ENCODE results near the gene PITHD1.
"Not testable (repeated sequence)": the region's sequence is repeated elsewhere in the genome, so short reads cannot be mapped to it uniquely, and the experiment has no call there.

The PITHD1 gene

DNA sequence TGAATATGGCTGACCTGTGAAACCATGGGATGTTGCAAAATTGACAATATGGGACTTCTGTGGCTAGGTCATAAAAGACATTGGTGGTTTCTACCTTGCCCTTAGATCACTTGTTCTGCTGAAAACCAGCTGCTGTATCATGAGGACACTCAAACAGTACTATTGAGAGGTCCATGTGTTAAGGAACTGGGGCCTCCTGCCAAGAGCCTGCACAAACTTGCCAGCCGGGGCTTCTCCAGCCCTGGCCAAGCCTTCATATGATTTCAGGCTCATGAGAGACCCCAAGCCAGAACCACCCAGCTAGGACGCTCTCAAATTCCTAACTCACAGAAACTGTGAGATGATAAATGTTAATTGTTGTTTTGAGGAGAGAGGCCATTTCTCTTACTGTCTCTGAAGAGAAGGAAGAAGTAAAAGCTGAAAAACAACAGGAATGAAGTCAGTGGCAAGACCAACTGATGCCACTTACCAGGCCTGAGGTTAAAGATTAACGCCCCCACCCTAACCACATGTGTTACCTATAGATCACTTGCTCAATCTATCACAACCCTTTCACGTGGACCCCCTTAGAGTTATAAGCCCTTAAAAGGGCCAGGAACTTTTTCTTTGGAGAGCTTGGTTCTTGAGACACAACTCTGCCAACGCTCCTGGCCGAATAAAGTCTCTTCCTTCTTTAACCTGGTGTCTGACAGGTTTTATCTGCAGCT, 3.9 kb upstream of the PITHD1 start:
- no peak for DNase-seq

DNA sequence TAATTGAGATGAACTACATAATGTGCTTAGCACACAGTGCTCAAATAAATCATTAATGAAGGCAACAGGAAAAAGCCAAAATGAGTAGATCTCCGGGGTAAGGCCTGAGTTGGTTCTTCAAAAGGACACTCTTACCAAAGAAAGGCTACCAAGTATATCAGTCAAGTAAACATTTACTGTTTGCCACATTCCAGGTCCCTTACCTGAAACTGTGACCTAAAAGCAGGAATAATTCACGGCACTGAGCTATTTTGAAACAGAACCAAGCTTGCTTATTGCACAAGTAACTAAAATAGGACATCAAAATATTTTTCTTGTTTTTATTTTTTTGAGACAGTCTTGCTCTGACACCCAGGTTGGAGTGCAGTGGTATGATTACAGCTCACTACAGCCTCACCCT, 2.0 kb upstream of the PITHD1 start:
- DNase-seq = no peak

DNA sequence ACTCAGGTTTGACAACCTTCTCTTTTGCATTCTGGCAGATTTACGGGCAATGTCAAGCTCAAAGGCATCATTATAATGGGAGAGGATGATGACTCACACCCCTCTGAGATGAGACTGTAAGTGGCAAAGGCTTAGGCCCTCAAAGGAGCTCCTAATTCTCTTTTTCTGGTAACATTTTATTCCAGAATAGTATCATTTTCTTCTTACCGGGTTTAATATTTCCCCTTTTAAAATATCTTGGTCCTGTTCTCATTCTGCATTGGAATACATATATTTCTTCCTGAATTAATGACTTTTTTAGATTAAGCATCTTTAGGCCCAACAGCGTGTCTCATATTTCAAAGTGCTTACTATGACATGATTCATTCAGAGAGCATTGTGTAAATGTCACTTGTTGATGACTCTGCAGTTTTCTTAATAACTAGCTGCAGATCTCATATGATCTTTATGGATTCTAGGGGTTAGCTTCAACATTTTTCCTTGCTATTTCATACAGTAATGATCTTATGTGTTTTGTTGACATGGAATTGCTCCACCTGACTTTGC, 1.7 kb downstream of the PITHD1 start:
- DNase-seq = peak; percentile 63

DNA sequence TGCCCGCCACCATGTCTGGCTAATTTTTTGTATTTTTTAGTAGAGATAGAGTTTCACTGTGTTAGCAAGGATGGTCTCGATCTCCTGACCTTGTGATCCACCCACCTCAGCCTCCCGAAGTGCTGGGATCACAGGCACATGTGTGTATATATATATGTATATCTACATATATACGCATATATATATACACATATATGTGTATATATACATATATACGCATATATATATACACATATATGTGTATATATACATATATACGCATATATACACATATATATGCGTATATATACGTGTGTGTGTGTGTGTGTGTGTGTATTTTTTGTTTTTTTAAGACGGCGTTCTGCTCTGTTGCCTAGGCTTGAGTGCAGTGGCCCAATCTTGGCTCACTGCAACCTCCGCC, 4.9 kb downstream of the PITHD1 start:
- not testable (repeated sequence) for DNase-seq

DNA sequence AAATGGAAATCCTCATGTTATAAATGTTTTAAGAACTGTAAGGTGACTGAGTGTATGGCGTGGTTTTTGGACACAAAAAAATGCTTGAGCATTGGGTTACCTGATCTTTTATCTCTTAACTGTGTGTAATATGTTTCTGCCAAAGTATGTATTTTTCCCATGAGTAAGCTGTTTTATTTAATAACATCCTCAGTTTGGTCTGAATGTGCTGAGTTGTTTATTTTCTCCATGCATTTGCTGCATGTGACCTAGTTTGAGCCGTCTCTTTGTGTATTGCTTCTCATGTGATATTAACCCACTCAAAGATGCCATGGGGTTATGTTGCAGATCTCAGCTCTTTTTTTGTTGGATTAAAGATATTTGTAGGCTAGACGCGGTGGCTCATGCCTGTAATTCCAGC, 6.6 kb downstream of the PITHD1 start:
- no peak for DNase-seq

DNA sequence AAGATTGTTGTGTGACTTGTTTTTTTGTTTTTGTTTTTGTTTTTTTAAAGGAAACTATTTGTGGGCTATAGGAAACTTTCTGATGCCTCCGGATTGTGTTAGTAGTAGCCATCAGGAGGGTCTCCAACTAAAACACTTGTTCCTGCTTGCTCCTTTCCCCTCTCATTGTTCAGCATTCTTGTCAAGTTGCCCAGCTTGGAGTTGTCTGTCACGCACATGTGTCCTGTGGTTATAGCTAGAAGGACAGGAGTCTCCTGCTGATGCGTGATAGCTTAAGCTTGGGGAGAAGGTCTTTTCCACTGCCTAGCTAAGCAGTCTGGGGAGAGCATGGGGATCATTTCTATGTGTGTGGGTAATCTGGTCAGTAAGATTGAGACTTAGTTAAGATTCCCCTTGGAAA, 9.5 kb downstream of the PITHD1 start:
- DNase-seq = no peak

DNA sequence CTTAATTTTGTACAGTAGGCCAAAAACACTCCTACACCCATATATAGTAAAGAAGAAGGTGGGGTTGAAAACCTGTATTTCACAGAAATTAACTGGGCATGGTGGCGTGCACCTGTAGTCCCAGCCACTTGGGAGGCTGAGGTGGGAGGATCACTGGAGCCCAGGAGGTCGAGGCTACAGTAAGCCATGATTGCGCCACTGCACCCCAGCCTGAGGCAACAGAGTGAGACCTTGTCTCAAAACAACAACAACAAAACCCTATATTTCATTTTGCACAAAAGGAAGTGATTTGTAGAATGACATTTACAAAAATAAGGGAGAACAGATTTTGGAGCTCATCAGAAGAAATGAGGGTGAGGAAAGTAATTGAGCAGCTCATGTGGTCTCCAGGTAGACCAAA, 10.5 kb downstream of the PITHD1 start:
- no peak for DNase-seq

DNA sequence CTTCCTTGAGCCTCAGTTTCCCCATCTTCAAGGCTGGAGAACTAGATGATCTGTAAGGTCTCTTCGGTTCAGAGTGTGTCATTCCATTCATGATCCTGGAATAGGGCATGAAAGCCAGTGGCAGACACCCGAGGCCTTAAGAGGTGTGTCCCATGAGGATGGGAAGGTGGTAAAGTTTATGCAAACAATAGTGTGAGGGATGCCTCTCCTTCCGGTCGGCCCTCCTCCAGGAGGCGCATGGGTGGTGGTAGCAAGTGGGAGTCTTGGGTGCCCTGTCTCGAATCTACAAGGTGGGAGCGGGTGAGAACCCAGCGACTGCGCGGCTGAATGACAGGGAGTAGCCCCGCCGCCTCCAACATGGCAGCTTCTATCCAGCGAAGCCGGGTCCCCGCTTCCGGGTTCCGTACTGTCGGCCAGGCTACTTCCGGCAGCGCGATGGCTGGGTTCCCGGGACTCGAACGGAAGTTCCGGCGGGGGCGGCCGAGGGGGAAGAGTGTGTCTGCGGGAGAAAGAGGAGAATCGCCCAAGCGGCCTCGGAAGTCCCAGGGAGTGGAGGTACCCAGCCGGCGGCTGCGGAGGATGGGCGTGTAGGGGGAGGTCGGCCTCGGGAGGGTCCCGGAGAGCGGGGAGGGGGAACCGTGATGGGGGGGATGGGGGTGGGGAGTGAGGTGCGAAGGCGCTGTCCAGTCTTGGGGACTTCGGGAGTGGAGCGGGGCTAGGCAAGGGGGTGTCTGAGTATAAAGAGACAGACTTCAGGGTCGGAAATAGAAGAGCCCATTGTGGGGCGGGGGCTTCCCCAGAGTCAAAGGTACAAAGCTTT, 12.7 kb downstream of the PITHD1 start, which contains the start of gene LYPLA2:
Gene LYPLA2 (plus strand): TSS at position 450 of the 820 bp plus-strand sequence. CDS start 1,538 bp downstream, outside the sequence.
- DNase-seq = peak; percentile 93

DNA sequence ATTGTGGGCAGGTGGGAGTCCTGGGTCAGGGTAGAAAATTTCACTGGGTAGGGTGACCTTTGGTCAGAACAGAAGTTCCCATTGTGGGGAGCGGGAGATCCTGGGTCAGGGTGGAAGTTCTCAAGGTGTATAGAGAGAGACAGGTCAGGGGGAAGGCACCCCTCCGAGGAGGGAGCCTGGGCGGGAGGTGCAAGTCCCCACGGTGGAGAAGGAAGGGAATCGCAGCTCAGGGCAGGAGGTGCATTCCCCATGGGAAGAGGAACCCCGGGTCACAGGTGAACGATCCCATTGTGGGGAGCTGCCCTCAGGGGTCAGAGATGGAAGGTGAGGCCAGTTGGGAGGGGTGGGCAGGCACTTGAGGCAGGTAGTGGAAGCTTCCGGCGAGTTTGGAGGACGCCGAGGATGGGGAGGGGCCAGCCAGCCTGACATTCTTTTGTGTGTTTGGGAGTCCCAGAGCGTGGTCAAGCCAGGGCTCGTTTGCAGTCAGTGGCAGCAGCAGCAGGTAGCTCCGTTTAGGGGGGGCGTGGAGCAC, 13.4 kb downstream of the PITHD1 start:
- DNase-seq = peak; percentile 53

DNA sequence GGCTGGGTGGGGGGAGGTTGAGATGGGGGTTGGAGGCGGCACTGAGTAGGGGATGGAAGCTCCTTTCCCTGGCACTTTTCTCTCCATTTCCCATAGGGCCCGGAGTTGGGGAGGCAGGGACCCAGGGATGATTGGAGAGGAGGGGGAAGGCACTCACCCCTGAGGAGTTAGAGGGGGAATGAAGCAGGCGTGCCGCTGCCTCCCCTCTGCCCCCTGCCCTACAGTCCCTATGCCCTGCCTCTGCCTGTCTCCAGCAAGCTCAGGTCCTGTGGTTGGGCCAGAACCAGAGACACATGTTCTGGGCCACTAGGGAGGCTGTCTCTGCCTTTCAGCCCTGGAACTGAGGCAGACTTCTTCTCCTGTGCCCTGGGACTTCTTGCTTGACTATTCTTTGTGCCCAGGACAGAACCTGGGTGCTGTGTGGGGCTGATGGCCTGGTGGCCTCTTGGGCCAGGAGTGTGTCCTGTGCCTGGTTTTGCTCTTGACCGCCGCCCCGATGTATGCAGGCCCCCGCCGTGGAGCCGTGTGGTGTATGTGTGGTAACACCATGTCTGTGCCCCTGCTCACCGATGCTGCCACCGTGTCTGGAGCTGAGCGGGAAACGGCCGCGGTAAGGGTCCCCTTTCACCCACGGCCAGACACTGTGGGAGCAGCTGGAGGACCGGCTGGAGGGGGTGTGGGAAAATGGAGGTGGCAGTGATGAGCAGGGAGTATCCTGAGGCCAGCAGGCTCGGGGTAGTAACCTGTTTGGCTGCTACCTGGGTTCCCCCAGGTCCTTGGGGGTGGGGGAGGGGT, 14.1 kb downstream of the PITHD1 start:
- DNase-seq = no peak

DNA sequence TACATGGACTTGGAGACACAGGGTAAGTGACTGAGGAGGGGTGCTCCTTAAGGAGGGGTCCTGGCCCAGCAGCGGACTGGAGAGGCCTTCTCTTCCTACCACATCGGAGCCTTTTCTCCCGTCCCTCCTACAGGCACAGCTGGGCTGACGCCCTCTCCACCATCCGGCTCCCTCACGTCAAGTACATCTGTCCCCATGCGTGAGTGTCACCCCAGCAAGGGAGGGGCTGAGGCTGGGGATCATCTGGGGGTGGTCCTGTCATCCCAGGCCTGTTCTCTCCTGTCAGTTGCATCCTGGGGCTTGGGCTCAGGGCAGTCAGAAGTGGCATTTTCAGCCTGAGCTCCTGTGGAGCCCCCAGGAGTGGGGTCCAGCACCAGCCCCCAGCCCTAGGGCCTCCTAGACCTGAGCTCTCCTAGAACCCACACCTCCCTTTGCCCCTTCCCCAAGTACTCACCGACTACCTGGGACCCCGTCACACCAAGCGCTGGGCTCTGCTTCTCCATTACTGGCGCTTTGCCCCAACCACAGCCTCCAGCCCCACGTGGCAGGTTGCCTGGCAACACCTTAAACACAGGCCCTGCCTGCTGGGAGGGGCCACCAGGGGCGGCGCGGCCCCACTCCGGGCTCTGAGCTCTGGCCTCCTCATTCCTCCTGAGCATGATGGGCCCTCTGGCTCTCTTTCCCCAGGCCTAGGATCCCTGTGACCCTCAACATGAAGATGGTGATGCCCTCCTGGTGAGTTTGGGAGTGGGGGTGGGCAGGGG, 15.0 kb downstream of the PITHD1 start:
- DNase-seq = peak; percentile 25

DNA sequence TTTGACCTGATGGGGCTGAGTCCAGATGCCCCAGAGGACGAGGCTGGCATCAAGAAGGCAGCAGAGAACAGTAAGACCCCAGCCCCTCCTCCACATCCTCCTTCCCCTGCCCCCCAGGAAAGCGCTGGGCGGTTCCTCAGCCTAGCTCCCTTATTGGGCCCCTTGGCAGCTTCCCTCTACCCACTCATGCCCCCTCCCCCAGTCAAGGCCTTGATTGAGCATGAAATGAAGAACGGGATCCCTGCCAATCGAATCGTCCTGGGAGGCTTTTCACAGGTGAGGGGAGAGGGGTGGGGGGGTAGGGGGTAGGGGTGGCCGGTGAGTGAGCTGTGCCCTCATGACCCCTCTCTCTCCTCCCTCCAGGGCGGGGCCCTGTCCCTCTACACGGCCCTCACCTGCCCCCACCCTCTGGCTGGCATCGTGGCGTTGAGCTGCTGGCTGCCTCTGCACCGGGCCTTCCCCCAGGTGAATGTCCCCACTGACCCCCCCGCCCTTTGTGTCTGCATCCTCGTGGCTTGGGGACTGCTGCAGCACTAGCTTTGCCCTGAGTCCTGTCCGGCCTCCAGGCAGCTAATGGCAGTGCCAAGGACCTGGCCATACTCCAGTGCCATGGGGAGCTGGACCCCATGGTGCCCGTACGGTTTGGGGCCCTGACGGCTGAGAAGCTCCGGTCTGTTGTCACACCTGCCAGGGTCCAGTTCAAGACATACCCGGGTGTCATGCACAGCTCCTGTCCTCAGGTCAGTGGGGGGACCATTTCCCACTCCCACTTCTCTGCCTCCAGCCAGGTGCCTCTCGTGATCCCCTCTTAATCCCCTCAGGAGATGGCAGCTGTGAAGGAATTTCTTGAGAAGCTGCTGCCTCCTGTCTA, 15.9 kb downstream of the PITHD1 start:
- DNase-seq = no peak

DNA sequence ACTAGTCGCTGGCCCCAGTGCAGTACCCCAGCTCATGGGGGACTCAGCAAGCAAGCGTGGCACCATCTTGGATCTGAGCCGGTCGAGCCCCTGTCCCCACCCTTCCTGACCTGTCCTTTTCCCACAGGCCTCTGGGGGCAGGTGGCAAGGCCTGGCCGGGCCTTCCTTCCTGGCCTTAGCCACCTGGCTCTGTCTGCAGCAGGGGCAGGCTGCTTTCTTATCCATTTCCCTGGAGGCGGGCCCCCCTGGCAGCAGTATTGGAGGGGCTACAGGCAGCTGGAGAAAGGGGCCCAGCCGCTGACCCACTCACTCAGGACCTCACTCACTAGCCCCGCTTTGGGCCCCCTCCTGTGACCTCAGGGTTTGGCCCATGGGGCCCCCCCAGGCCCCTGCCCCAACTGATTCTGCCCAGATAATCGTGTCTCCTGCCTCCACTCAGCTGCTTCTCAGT, 16.5 kb downstream of the PITHD1 start:
- not testable (repeated sequence) for DNase-seq

DNA sequence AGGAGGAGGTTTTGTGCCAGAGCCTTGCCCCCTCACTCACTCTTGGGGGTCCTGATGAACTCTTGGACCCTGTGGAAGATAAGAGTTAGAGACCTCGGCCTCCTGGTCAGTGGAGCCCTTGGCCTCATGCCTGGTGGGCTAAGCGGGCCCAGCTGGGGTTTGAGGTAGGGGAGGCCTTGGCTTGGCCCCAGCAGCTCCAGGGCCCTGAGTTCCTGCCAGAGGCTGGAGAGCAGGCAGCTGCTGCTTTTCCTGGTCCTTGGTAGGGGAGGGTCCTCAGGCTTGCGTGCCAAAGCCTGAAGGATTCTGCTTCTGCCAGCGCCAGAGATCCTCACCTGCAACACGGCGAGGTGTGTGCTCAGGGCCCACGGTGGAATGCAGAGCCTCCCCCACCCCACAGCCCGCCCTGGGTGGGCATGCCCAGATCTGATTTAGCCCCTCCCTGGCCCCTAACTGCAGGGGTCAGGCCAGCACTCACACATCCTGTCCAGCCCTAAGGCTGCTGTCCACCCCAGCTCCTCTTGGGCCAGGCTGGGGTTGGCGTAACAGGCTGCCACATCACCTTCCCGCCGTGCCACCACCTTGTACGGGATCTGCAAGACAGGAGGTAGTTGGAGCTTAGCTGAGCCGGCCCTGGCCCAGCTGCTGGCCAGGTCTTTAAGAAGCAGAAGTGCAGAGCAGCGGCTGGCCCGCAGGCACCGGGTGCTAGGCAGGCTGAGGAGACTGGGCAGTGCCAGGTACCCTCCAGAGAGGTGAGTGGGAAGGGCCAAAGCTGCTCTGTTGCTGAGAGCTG, 17.7 kb downstream of the PITHD1 start:
- no peak for DNase-seq

DNA sequence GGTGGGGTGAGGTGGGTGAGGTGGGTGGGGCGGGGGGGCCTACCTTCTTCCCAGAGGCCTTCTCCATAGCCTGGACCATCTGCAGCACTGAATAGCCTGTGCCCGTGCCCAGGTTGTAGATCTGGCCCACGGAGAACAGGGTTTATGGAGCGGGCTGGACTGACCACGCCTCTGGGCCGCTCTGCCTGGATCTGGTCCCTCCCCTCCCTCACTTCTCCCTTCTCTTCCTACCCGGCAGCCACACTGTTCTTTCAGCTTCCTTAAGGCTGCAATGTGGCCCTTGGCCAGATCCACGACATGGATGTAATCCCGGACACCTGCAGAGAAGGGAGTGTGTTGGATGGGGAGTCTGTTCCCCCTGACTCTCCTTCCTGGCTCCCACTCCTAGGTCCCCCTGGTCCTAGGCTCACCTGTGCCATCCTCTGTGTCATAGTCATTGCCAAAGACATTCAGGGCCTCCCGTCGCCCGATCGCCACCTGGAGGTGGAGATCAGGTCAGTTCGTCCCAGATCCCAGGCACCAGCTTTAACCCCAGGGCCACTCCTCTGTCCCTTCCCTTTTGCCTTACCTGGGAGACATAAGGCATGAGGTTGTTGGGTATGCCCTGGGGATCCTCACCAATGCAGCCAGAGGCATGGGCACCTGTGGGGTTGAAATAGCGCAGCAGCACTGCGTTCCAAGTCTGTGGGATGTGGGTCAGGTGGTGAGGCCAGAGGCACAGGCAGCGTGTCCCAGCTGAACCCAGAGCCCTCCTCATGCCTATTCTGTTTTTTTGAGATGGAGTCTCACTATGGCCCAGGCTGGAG, 18.5 kb downstream of the PITHD1 start:
- DNase-seq = no peak

DNA sequence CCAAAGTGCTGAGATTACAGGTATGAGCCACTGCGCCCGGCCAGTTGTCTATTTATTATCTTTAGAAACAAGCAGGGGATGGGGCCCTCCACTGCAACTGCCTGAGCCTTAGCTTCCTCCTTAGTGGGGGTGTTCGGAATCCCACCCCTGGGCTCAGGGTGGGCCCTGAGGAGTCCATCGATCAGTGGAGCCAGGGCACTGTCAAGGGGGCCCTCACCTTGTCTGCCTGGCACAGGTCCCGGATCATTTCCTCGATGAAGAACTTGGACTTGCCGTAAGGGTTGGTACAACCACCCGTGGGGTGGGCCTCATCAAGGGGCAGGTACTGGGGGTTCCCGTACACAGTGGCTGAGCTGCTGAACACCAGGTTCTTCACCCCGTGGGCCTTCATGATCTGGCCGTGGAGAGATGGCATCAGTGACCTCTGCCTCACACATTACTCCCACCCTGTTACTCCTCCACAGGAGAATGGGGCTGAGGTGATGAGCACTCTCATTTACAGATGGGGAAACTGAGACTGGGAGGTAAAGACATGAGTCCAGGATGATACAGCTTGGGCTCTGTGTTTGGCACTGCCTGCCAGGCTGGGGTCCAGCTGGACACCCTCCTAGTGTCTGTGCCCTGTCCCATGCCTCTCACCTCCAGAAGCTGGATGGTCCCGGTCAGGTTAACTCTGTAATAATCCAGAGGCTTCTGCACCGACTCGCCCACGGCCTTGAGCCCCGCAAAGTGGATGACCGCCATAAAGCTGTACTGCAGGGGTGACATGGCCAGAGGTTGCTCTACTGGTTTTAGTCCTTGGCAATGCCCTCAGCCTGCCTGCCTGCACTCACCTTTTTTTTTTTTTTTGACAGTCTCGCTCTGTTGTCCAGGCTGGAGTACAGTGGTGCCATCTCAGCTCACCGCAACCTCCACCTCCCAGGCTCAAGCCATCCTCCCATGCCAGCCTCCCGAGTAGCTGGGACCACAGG, 19.5 kb downstream of the PITHD1 start:
- DNase-seq = no peak

DNA sequence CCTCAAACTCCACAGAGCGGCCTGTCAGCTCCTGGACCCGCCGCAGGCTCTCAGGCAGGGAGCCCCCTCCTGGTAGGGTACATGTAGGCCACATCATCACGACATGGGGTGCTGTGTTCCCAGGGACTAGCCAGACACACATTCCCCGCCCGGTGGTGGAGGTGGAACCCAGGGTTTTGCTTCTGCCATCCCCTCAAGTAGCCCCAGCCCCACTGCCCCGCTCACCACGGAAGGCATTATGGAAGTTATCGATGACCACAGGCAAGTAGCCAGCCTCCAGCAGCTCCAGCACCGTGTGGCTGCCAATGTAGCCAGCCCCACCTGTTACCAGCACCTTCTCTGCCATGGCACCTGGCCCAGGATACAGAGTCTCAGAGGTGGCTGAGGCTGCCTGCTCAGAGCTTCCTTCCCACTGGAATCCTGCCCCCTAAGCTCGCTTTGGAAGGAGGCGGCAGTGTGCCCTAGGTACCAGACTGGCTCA, 20.5 kb downstream of the PITHD1 start:
- no peak for DNase-seq

DNA sequence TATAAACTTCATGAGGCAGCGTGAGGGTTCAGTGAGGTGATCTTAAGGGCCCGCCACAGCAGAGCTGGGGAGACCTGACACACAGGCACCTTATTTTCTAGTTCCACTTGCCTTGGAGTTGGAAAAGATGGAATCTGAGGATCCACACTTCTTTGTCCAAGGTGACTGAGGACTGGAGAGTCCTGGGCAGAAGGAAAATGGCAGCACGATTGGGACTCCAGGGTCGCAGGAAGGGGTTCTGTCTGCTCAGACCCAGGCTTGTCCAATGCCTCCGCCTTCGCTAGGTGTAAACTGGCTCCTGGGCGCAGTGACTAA, 21.0 kb downstream of the PITHD1 start:
- no peak for DNase-seq

Measured in EL (cell line).